Stimulated activated naive CD8-positive, alpha-beta T cell treated with anti-CD3 and anti-CD28 coated beads, Interleukin-15, Interleukin-2, amounts not matched to agents 100 ng/mL and 50 ng/mL, for 24 hours (primary cell): ENCODE data around the gene CDH4.

Experiments used
- H3K27ac Mint-ChIP-seq: one replicate; pipeline ENCODE4 v1.8.0; 2021; ENCODE audit warnings: mild to moderate bottlenecking, mixed read lengths
- H3K27me3 Mint-ChIP-seq: one replicate; pipeline ENCODE4 v1.8.0; 2021; ENCODE audit warnings: mixed read lengths
- H3K36me3 Mint-ChIP-seq: one replicate; pipeline ENCODE4 v1.8.0; 2021; ENCODE audit warnings: low read depth, mixed read lengths
- H3K4me1 Mint-ChIP-seq: one replicate; pipeline ENCODE4 v1.8.0; 2021; ENCODE audit warnings: low read depth, mixed read lengths
- H3K4me3 Mint-ChIP-seq: one replicate; pipeline ENCODE4 v1.8.0; 2021; ENCODE audit warnings: mild to moderate bottlenecking, mixed read lengths
- H3K9me3 Mint-ChIP-seq: one replicate; pipeline ENCODE4 v1.8.0; 2021; ENCODE audit warnings: mixed read lengths

The CDH4 gene

GRCh38 chr20:61919675-61920365 is 667.8 kb downstream of the CDH4 start:
- H3K36me3 Mint-ChIP-seq: no peaks in the 10 kb centered on the region
- no peaks in the 10 kb centered on the region for H3K9me3 Mint-ChIP-seq
- H3K27me3 Mint-ChIP-seq: peaks cover 5% of the 10 kb centered on the region
- no peak overlapping the region for H3K27ac Mint-ChIP-seq
- H3K4me3 Mint-ChIP-seq: no peak overlapping the region
- H3K4me1 Mint-ChIP-seq: no peaks in the 10 kb centered on the region

DNA sequence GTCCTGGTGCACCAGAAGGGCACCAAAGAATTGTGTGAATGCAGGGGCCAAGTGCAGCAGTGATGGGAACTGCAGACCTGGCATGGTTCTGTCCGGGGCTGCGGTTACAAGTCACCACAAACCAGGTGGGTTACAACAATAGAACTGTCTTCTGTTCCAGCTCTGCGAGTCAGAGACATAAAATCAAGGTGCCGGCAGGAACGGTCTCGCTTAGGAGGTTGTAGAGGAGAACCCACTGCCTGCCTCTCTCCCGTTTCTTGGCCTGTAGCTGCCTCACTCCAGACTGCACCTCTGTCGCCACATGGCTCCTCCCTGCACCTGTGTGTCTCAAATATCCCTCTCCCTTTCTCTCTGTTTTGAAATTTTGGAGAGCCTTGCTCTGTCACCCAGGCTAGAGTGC is 670.4 kb downstream of the CDH4 start:
- Mint-ChIP-seq H3K27me3 (no peaks in the 10 kb centered on the region), H3K4me1 (no peaks in the 10 kb centered on the region), H3K9me3 (no peaks in the 10 kb centered on the region), H3K27ac (no peak overlapping the region), H3K4me3 (no peak overlapping the region), H3K36me3 (no peaks in the 10 kb centered on the region)

GRCh38 chr20:61922936-61923335 is 670.9 kb downstream of the CDH4 start:
- Mint-ChIP-seq H3K4me3 (no peak overlapping the region), H3K9me3 (no peaks in the 10 kb centered on the region), H3K27me3 (no peaks in the 10 kb centered on the region), H3K36me3 (no peaks in the 10 kb centered on the region), H3K27ac (no peak overlapping the region), H3K4me1 (no peaks in the 10 kb centered on the region)

- no peaks in the 10 kb centered on the region for H3K4me1 Mint-ChIP-seq
Observed at GRCh38 chr20:61923371-61924166, 671.5 kb downstream of the CDH4 start.

GRCh38 chr20:61924211-61924857 is 672.3 kb downstream of the CDH4 start:
- no peak overlapping the region for H3K4me3 Mint-ChIP-seq
- no peaks in the 10 kb centered on the region for H3K4me1 Mint-ChIP-seq
- no peak overlapping the region for H3K27ac Mint-ChIP-seq
- no peaks in the 10 kb centered on the region for H3K9me3 Mint-ChIP-seq
- H3K36me3 Mint-ChIP-seq: no peaks in the 10 kb centered on the region
- no peaks in the 10 kb centered on the region for H3K27me3 Mint-ChIP-seq

More at GRCh38 chr20:61923371-61924166, 671.5 kb downstream of the CDH4 start:
- Mint-ChIP-seq H3K27me3 (no peaks in the 10 kb centered on the region), H3K9me3 (no peaks in the 10 kb centered on the region), H3K4me3 (no peak overlapping the region), H3K36me3 (no peaks in the 10 kb centered on the region), H3K27ac (no peak overlapping the region)

DNA sequence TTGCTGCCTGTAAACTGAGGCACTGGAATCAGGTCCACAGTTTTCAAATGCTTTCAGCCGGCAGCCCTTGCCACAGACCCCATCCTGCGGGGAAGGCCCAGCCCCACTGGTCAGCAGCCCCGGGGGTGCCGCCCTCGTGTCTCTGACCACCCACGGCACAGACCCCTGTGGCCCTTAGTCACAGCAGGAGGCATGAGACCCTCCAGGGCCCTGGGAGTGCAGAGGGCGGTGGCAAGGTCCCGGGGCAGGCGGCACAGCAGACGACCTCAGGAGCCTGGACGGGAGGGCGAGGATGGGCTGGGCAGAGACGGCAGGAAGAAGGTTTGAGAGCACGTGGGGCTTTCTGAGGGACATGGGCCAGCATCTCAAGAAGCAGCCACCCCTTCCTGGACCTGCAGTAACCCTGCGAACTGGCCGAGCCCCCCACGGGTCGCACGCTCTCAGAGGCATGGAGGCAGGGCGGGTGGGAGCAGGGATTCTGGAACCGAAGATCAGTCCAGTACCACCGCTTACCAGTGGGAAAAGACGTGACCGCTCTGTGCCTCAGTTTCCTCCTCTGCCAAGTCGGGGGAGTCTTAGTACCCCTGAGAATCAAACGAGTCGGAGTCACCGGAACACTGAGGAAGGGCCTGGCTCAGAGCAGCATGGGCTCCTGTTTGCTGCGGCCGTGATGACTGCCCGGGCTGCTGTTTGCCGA is 672.9 kb downstream of the CDH4 start:
- Mint-ChIP-seq H3K4me3 (no peak overlapping the region), H3K36me3 (no peaks in the 10 kb centered on the region), H3K4me1 (no peaks in the 10 kb centered on the region), H3K9me3 (no peaks in the 10 kb centered on the region), H3K27me3 (no peaks in the 10 kb centered on the region), H3K27ac (no peak overlapping the region)

- Mint-ChIP-seq H3K4me1 (no peaks in the 10 kb centered on the region), H3K9me3 (no peaks in the 10 kb centered on the region), H3K4me3 (no peak overlapping the region), H3K27ac (no peak overlapping the region), H3K27me3 (no peaks in the 10 kb centered on the region), H3K36me3 (no peaks in the 10 kb centered on the region)
Observed at GRCh38 chr20:61925555-61926252, 673.6 kb downstream of the CDH4 start.

- H3K27ac Mint-ChIP-seq: no peak overlapping the region
- no peaks in the 10 kb centered on the region for H3K4me1 Mint-ChIP-seq
- H3K4me3 Mint-ChIP-seq: no peak overlapping the region
- no peaks in the 10 kb centered on the region for H3K9me3 Mint-ChIP-seq
- H3K27me3 Mint-ChIP-seq: no peaks in the 10 kb centered on the region
- H3K36me3 Mint-ChIP-seq: no peaks in the 10 kb centered on the region
Observed at GRCh38 chr20:61926253-61926613, 674.2 kb downstream of the CDH4 start.

- no peak overlapping the region for H3K27ac Mint-ChIP-seq
- no peaks in the 10 kb centered on the region for H3K36me3 Mint-ChIP-seq
- no peaks in the 10 kb centered on the region for H3K9me3 Mint-ChIP-seq
- H3K27me3 Mint-ChIP-seq: no peaks in the 10 kb centered on the region
- H3K4me1 Mint-ChIP-seq: no peaks in the 10 kb centered on the region
- H3K4me3 Mint-ChIP-seq: no peak overlapping the region
Observed at GRCh38 chr20:61926796-61927192, 674.7 kb downstream of the CDH4 start.

DNA sequence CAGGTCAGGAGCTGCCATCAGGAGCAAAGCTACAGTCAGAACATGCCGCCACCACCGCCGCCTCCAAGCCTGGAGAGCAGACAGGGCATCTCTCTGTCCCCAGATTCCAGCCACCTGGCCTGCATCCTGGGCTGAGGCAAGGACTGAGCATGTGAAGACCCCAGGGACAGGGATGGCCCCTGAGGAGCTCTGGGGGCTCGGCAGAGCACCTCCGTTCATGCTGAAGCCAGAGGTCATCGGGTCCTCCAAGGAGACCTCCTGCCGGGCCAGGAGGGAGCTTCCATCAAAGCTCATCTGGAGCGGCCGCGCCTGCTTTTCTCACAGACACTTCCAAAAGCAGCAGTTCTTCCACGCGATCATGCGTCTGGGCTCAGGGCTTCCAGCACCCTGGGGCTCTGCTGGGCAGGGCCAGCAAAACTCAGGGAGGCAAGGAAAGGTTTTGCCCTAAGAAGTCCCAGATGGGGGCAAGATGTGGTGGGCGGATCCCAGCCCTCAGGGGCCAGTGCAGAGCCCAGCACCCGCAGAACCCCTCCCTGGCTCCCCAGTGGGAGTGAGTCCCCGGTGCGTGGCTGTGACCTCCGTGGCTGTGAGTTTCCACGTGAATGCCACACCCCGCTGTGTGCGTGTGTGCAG is 675.2 kb downstream of the CDH4 start:
- Mint-ChIP-seq H3K9me3 (no peaks in the 10 kb centered on the region), H3K27ac (no peak overlapping the region), H3K4me1 (no peaks in the 10 kb centered on the region), H3K36me3 (no peaks in the 10 kb centered on the region), H3K4me3 (no peak overlapping the region), H3K27me3 (no peaks in the 10 kb centered on the region)

GRCh38 chr20:61927826-61928541 is 675.9 kb downstream of the CDH4 start:
- no peaks in the 10 kb centered on the region for H3K36me3 Mint-ChIP-seq
- no peaks in the 10 kb centered on the region for H3K4me1 Mint-ChIP-seq
- H3K27ac Mint-ChIP-seq: no peak overlapping the region
- H3K4me3 Mint-ChIP-seq: no peak overlapping the region
- no peaks in the 10 kb centered on the region for H3K27me3 Mint-ChIP-seq
- H3K9me3 Mint-ChIP-seq: no peaks in the 10 kb centered on the region

- Mint-ChIP-seq H3K36me3 (no peaks in the 10 kb centered on the region), H3K9me3 (no peaks in the 10 kb centered on the region), H3K27ac (no peak overlapping the region), H3K27me3 (no peaks in the 10 kb centered on the region), H3K4me1 (no peaks in the 10 kb centered on the region), H3K4me3 (no peak overlapping the region)
Observed at GRCh38 chr20:61929561-61929960, 677.5 kb downstream of the CDH4 start.

GRCh38 chr20:61929971-61930666 is 678.1 kb downstream of the CDH4 start:
- Mint-ChIP-seq H3K4me1 (no peaks in the 10 kb centered on the region), H3K9me3 (no peaks in the 10 kb centered on the region), H3K27ac (no peak overlapping the region), H3K4me3 (no peak overlapping the region), H3K36me3 (no peaks in the 10 kb centered on the region), H3K27me3 (no peaks in the 10 kb centered on the region)
